ENCODE results near the gene SNRPA. TPM values are rescaled to one million over a fixed set of nuclear protein-coding genes. Genes with fewer than 3 reads are reported as not detected.

SNRPA gene
- total RNA-seq, 1 experiment from 2014 or later = 225 TPM

GRCh38 chr19:40780582-40780981 is 29.6 kb downstream of the SNRPA start:
- TF ChIP-seq CTCF (conservative IDR thresholded peaks at IDR 0.05) = no peak
- Histone ChIP-seq H3K79me1 (ENCODE audit: insufficient read depth, low read depth, low read length, poor library complexity, severe bottlenecking) (no peaks in the 10 kb centered on the region), H2AK5ac (ENCODE audit: insufficient read length, low read length) (no peak overlapping the region), H2BK120ac (ENCODE audit: low read depth, low read length, poor library complexity, severe bottlenecking) (no peak overlapping the region), H4K20me1 (ENCODE audit: control insufficient read depth, insufficient read depth, insufficient read length) (no peaks in the 10 kb centered on the region), H3K79me2 (ENCODE audit: insufficient read depth, low read length) (no peaks in the 10 kb centered on the region), H3K23ac (ENCODE audit: insufficient read length, low read depth, low read length) (no peak overlapping the region), H2BK20ac (ENCODE audit: low read depth, low read length, poor library complexity, severe bottlenecking) (no peak overlapping the region), H4K91ac (ENCODE audit: insufficient read length, low read depth, low read length) (no peak overlapping the region), H3T11ph (ENCODE audit: low read length) (no peak overlapping the region), H4K8ac (replicated peaks; ENCODE audit: insufficient read length, low read depth, low read length) (no peak overlapping the region), H2BK5ac (ENCODE audit: insufficient read length, low read length) (no peak overlapping the region), H3K23me2 (ENCODE audit: insufficient read length, low read depth, low read length, poor library complexity, severe bottlenecking) (peaks cover 4% of the 10 kb centered on the region), H3K14ac (ENCODE audit: insufficient read depth, low read length) (no peak overlapping the region), H3K56ac (ENCODE audit: insufficient read length, low read depth, low read length) (no peak overlapping the region), H3K9ac (ENCODE audit: extremely low read depth, insufficient read length, low read length) (no peak overlapping the region), H3K27me3 (ENCODE audit: insufficient read depth, low read length) (no peaks in the 10 kb centered on the region), H2BK15ac (ENCODE audit: low read depth, low read length) (no peak overlapping the region), H2AFZ (ENCODE audit: low read length) (no peak overlapping the region), H4K5ac (ENCODE audit: insufficient read length, low read depth, low read length) (no peak overlapping the region), H3K4me2 (ENCODE audit: insufficient read depth, insufficient read length, low read length) (no peak overlapping the region), H3K4ac (ENCODE audit: low read depth, low read length) (no peak overlapping the region), H3K4me1 (ENCODE audit: insufficient read depth, low read length) (0 out of 2 replicates have a peak, but pooled peaks cover 2% of the 10 kb centered on the region), H2BK12ac (ENCODE audit: insufficient read length, low read depth, low read length) (no peak overlapping the region), H3K18ac (ENCODE audit: insufficient read length, low read depth, low read length) (no peak overlapping the region), H3K27ac (ENCODE audit: insufficient read length, low read depth, low read length) (no peak overlapping the region), H3K9me3 (ENCODE audit: control insufficient read depth, low read depth, low read length) (no peaks in the 10 kb centered on the region)
- peaks cover 2 to 9% (median 6%) of the 10 kb centered on the region in 3 experiments; a peak in 5 of 7 replicates for H3K36me3 Mint-ChIP-seq (ENCODE audit: insufficient read depth in 1 of 3, low read depth in 3 of 3)
- H3K4me3 Mint-ChIP-seq = 0 out of 5 replicates have a peak overlapping the region, but pooled peaks of 1 of the 2 experiments have one; percentile 6
- no peaks in the 10 kb centered on the region for H3K27me3 Mint-ChIP-seq (ENCODE audit: low read depth)
- peaks cover 20 to 28% of the 10 kb centered on the region in 2 experiments for H3K4me1 Mint-ChIP-seq
- H3K9me3 Mint-ChIP-seq = no peaks in the 10 kb centered on the region; a peak in 1 of 5 replicates
- no CpG with 5 or more reads among the region's 5 CpGs for WGBS (ENCODE audit: extremely low coverage, insufficient read length, low lambda C conversion rate)
- H3K27ac Mint-ChIP-seq = peak overlapping the region in 1 of 3 experiments; percentile 2; a peak in 2 of 7 replicates
- DNase-seq = no peak
